ENCODE measurements around the gene HIP1. TPM values are rescaled to one million over a fixed set of nuclear protein-coding genes. Genes with fewer than 3 reads are reported as not detected.

The HIP1 gene
- total and polyA plus RNA-seq, 2 of the 4 experiments (the other 2 are of a cell fraction), result 6.8 to 10.0 TPM

- H3K9ac ChIP-seq (ENCODE audit: low read depth, low read length), result no peak overlapping the region
Observed at GRCh38 chr7:75756991-75757676, 18.4 kb upstream of the HIP1 start.

More at GRCh38 chr7:75756991-75757676, 18.4 kb upstream of the HIP1 start:
- Histone ChIP-seq H3K79me1 (ENCODE audit: low read depth in 1 of 2, low read length in 2 of 2) (no peaks in the 10 kb centered on the region), H2BK20ac (ENCODE audit: low read depth, low read length) (no peak overlapping the region), H3K14ac (replicated peaks; ENCODE audit: low read depth, low read length) (no peak overlapping the region), H3K27ac (ENCODE audit: insufficient read depth, low read length) (no peak overlapping the region), H3K4me3 (ENCODE audit: insufficient read depth, low read depth, low read length) (no peak overlapping the region), H4K91ac (ENCODE audit: insufficient read depth, low read depth, low read length) (no peak overlapping the region), H2AK5ac (ENCODE audit: low read depth, low read length) (no peak overlapping the region), H3K9me3 (ENCODE audit: control insufficient read depth, insufficient read depth, low read length) (no peaks in the 10 kb centered on the region), H3K27me3 (ENCODE audit: control insufficient read depth, insufficient read depth, low read length) (no peaks in the 10 kb centered on the region), H3K4me1 (ENCODE audit: control insufficient read depth, insufficient read depth, low read length) (peaks cover 3% of the 10 kb centered on the region), H3K4me2 (ENCODE audit: low read depth, low read length) (no peak overlapping the region), H2BK120ac (ENCODE audit: low read depth, low read length) (no peak overlapping the region), H4K5ac (ENCODE audit: low read depth, low read length) (no peak overlapping the region), H3K18ac (ENCODE audit: low read depth, low read length) (no peak overlapping the region), H3K9me1 (ENCODE audit: insufficient read depth, low read length) (no peaks in the 10 kb centered on the region), H2BK5ac (ENCODE audit: low read depth, low read length, poor library complexity, severe bottlenecking) (no peak overlapping the region), H4K20me1 (ENCODE audit: insufficient read depth, low read length) (no peaks in the 10 kb centered on the region), H3K23ac (ENCODE audit: low read depth, low read length) (no peak overlapping the region), H3K56ac (ENCODE audit: extremely low read depth, insufficient read depth, low read length) (no peak overlapping the region), H4K8ac (ENCODE audit: low read depth in 2 of 2, low read length in 2 of 2) (no peak overlapping the region), H2AK9ac (replicated peaks; ENCODE audit: low read depth, low read length, poor library complexity) (no peak overlapping the region), H3K36me3 (ENCODE audit: control insufficient read depth, insufficient read depth, low read length) (no peaks in the 10 kb centered on the region), H2AFZ (replicated peaks; ENCODE audit: low read length, poor library complexity) (no peak overlapping the region), H3K4ac (ENCODE audit: low read depth, low read length) (no peak overlapping the region), H2BK15ac (ENCODE audit: low read depth, low read length) (no peak overlapping the region)
- WGBS, 2 experiments (ENCODE audit: extremely low coverage in 2 of 2, insufficient read length in 1 of 2), result no CpG with 5 or more reads among the region's 6 CpGs
- intact Hi-C loops (cut with micrococcal nuclease), result no loop called here
- CTCF ChIA-PET, result interaction anchor here (1.1 kb wide), 1 partner anchor 132 kb away, joined by 4 read pairs; no protein-coding TSS in a partner anchor
- dilution Hi-C loops (cut with HindIII; ENCODE audit: low sequenced_read_pairs, unreplicated experiment), result no loop called here
- TF ChIP-seq SMC3 (IDR thresholded peaks at IDR 0.05; ENCODE audit: low read depth, low read length) (peak; percentile 82), RAD21 (IDR thresholded peaks at IDR 0.05; ENCODE audit: low read length) (peak; percentile 72), CTCF (conservative IDR thresholded peaks at IDR 0.05; ENCODE audit: low read depth, low read length) (peak; percentile 58), MAFK (IDR thresholded peaks at IDR 0.05; ENCODE audit: low read depth, low read length) (no peak)
- in situ Hi-C loops (cut with MboI; ENCODE audit: low sequenced_read_pairs), result loop anchor here (10.0 kb wide), 1 partner anchor 222 kb away; no protein-coding TSS in a partner anchor
- POLR2A ChIA-PET (ENCODE audit: unreplicated experiment), result no interaction called here
- peak; percentile 69 for ATAC-seq (ENCODE audit: low read depth)
- DNase-seq, result peak; percentile 53
- BruUV-seq (replicated peaks), result no TSS peak
